Activated CD4-positive, alpha-beta memory T cell treated with anti-CD3 and anti-CD28 coated beads, Interleukin-2, amount 10 ng/mL, durations not matched to agents 7 days and 5 days (primary cell): ENCODE data around the gene DMRTC2. TPM values are rescaled to one million over a fixed set of nuclear protein-coding genes. Genes with fewer than 3 reads are reported as not detected.

Experiments
- CTCF ChIA-PET: fragments of 350-600 bp; sonication (Branson Sonifier 250); formaldehyde crosslinking; loops from one replicate; lab custom pipeline; 2021; ENCODE audit warnings: antibody characterized with exemption, inconsistent platforms; lab: Charles Lee
- POLR2A ChIA-PET: fragments of 350-600 bp; sonication (Branson Sonifier 250); formaldehyde crosslinking; loops from one replicate; lab custom pipeline; 2021; ENCODE audit warnings: antibody characterized with exemption; lab: Charles Lee
- DNase-seq: peaks from one replicate; pipeline ENCODE4 v3.0.0-alpha.2; 2020
- H3K27ac Mint-ChIP-seq: one replicate; pipeline ENCODE4 v1.8.0; 2021; ENCODE audit warnings: mild to moderate bottlenecking, mixed read lengths
- H3K27me3 Mint-ChIP-seq: one replicate; pipeline ENCODE4 v1.8.0; 2021; ENCODE audit warnings: mixed read lengths
- H3K36me3 Mint-ChIP-seq: one replicate; pipeline ENCODE4 v1.8.0; 2021; ENCODE audit warnings: low read depth, mixed read lengths
- H3K4me1 Mint-ChIP-seq: one replicate; pipeline ENCODE4 v1.8.0; 2021; ENCODE audit warnings: mixed read lengths
- H3K4me3 Mint-ChIP-seq: one replicate; pipeline ENCODE4 v1.8.0; 2021; ENCODE audit warnings: mild to moderate bottlenecking, mixed read lengths
- H3K9me3 Mint-ChIP-seq: one replicate; pipeline ENCODE4 v1.8.0; 2021; ENCODE audit warnings: mixed read lengths
- total RNA-seq, 2 experiments: library from RNA; stranded (reverse); gene quantifications; one replicate each; pipeline ENCODE4 v1.2.3, GENCODE V29; 2021

The DMRTC2 gene
- total RNA-seq, 2 experiments from 2014 or later = not detected

DNA sequence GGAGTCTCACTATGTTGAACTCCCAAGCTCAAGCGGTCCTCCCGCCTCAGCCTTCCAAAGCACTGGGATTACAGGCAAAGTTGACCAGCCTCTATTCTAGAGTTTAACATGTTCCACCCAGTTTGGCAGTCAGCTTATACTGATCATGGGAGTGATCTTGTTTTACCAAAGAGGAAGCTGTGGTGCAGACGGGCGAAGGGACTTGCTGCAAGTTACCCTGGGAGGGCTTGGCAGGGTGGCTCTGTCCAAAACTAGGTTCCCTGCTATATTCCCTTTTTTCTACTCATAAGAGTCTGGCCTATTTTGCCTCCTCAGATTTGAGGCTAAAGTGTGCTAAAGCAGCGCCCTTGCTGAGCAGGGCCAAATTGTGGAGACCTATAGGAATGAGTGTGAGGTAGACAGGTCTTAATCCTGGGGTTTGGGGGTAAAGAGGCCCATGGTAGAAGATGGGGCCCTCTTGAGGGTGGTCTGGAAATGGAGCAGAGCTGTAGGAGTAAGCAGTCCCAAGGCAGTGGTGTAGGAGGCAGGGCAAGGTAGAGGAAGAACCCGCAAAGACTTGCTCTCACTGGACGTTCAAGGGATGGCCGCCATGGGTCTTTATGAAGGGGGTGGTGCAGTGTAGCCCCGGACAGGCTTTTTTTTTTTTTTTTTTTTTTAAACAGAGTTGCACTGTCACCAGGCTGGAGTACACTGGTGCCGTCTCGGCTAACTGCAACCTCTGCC is 18.5 kb downstream of the DMRTC2 start:
- CTCF ChIA-PET = interaction anchor here (0.7 to 5.4 kb wide), 7 partner anchors 10 to 96 kb away, joined by 3 to 82 read pairs (median 3); partner anchors contain the start of gene RABAC1
- Mint-ChIP-seq H3K4me1 (peaks cover 71% of the 10 kb centered on the region), H3K4me3 (peak overlapping the region; percentile 82), H3K27ac (peak overlapping the region; percentile 81), H3K36me3 (peaks cover 63% of the 10 kb centered on the region), H3K9me3 (no peaks in the 10 kb centered on the region), H3K27me3 (no peaks in the 10 kb centered on the region)
- POLR2A ChIA-PET = interaction anchor here (0.6 to 16.1 kb wide), 8 partner anchors 10 to 625 kb away, joined by 3 to 384 read pairs (median 4); partner anchors contain the start of genes ARHGEF1 and CD79A
- DNase-seq = no peak

DNA sequence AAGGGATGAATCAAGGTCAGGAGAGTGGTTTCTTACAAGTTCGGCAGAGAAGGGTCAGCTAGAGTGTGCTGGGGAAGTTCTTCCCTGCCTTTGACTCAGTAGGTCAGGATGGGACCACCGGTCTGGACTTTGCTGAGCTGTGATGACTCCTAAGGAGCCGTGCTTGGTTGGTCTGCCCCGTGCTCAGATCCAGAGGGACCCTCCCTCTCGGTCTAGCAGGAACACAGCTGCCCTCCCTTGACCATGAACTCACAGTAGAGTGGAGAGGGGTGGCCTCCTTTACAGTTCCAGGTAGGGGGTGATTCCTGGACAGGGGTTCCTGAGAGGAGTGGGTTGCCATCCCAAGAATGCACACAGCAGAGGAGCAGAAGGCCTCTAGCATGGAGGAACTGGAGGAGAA is 19.5 kb downstream of the DMRTC2 start:
- Mint-ChIP-seq H3K4me1 (peaks cover 76% of the 10 kb centered on the region), H3K9me3 (no peaks in the 10 kb centered on the region)
- POLR2A ChIA-PET = interaction anchor here (0.6 to 16.1 kb wide), 8 partner anchors 9 to 624 kb away, joined by 3 to 384 read pairs (median 4); partner anchors contain the start of genes ARHGEF1 and CD79A

DNA sequence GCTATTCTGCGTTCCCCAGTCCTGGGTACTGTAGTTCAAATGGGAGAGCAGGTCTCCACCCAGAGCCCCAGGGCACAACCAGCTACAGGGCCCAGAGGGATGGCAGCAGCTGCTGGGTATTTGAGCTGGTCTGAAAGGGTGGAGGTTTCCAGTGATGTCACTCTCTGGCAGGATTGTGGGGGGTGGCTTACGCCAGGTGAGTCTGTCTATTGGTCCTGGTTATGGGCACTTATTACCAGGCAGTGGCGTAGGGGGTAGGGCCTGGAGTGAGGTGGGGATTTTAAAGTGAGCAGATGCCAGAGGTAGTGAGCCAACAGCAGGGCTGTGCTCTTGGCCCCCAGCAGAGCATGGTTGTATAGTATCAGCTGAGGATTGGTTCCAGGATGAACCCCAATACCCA is 21.4 kb downstream of the DMRTC2 start:
- H3K4me3 Mint-ChIP-seq = no peak overlapping the region
- H3K27me3 Mint-ChIP-seq = no peaks in the 10 kb centered on the region
- H3K9me3 Mint-ChIP-seq = no peaks in the 10 kb centered on the region
- CTCF ChIA-PET = interaction anchor here (0.7 to 1.0 kb wide), 2 partner anchors 79 to 86 kb away, joined by 3 to 5 read pairs; no protein-coding TSS in a partner anchor
- DNase-seq = no peak
- H3K27ac Mint-ChIP-seq = peak overlapping the region; percentile 58
- peaks cover 79% of the 10 kb centered on the region for H3K36me3 Mint-ChIP-seq
- POLR2A ChIA-PET = interaction anchor here (0.5 to 16.1 kb wide), 4 partner anchors 13 to 29 kb away, joined by 3 to 384 read pairs (median 3); partner anchors contain the start of gene ARHGEF1
- peaks cover 88% of the 10 kb centered on the region for H3K4me1 Mint-ChIP-seq

More for the DNA sequence above, 19.5 kb downstream of the DMRTC2 start:
- CTCF ChIA-PET = interaction anchor here (0.7 to 1.2 kb wide), 4 partner anchors 9 to 111 kb away, joined by 3 to 5 read pairs (median 4); no protein-coding TSS in a partner anchor
- peaks cover 72% of the 10 kb centered on the region for H3K36me3 Mint-ChIP-seq
- no peaks in the 10 kb centered on the region for H3K27me3 Mint-ChIP-seq
- H3K4me3 Mint-ChIP-seq = no peak overlapping the region
- H3K27ac Mint-ChIP-seq = peak overlapping the region; percentile 67
- DNase-seq = no peak

DNA sequence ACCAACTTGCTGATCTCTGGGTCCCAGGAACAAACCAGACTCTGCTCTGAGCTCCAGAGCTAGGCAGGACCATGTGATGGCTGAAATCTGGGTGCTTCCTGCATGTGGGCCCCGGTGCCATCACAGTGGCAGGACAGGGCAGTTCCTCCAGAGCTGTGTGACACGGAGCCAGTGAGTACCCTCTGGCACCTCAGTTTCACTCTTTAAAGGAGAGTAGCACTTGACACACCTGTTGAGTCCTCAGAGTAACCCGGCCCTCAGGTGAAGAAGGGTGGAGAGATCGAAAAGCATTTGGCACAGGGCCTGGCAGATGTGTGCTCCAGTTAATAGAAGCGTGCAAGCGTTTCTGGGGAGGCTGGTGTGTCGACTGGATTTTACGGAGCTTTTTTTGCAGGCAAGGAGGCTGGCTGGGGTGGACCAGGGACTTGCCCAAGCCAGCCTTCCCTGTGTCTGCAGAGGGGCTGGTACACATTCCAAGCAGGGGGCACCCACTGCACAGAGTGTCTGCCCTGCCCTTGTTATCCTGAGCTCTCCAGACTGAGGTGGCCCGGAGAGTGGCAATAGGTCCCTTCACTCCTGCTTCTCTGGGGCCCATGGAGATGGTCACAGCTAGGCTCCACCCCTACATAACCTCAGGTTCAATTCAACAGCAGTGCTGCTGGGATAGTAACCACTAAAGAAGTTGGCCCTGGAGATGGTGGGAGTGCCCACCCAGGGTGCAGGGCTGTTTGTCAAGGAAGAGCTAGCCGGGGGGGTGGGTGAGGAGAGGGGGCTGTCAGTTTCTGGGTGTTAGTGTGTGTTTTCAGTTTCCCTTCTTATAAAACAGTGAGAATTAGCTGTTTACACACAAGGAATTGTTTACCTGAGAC is 23.5 kb downstream of the DMRTC2 start:
- peaks cover 88% of the 10 kb centered on the region for H3K4me1 Mint-ChIP-seq
- POLR2A ChIA-PET = interaction anchor here (0.9 to 16.1 kb wide), 4 partner anchors 6 to 73 kb away, joined by 3 to 384 read pairs (median 114); partner anchors contain the start of genes ARHGEF1 and RPS19
- no peaks in the 10 kb centered on the region for H3K27me3 Mint-ChIP-seq
- no peaks in the 10 kb centered on the region for H3K9me3 Mint-ChIP-seq
- CTCF ChIA-PET = interaction anchor here (0.6 to 1.3 kb wide), 3 partner anchors 8 to 82 kb away, joined by 3 to 4 read pairs (median 3); partner anchors contain the start of gene RPS19
- DNase-seq = no peak
- no peak overlapping the region for H3K4me3 Mint-ChIP-seq
- H3K36me3 Mint-ChIP-seq = peaks cover 76% of the 10 kb centered on the region
- peak overlapping the region; percentile 93 for H3K27ac Mint-ChIP-seq

DNA sequence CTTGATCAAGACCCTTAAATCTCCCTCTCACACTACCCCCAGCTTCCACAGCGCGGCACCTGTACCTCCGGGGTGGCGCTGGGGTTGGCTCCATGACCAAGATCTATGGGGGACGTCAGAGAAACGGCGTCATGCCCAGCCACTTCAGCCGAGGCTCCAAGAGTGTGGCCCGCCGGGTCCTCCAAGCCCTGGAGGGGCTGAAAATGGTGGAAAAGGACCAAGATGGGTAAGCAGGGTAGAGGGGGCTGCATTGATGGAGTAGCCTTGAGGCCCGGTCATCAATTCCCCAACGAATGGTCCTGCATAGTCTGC is 24.1 kb downstream of the DMRTC2 start:
- peaks cover 72% of the 10 kb centered on the region for H3K36me3 Mint-ChIP-seq
- H3K4me1 Mint-ChIP-seq = peaks cover 88% of the 10 kb centered on the region
- H3K27me3 Mint-ChIP-seq = no peaks in the 10 kb centered on the region
- H3K27ac Mint-ChIP-seq = peak overlapping the region; percentile 93
- ChIA-PET POLR2A (interaction anchor here (0.9 to 16.1 kb wide), 4 partner anchors 7 to 72 kb away, joined by 3 to 384 read pairs (median 114); partner anchors contain the start of genes ARHGEF1 and RPS19), CTCF (interaction anchor here (0.7 to 1.3 kb wide), 2 partner anchors 9 to 18 kb away, joined by 3 to 4 read pairs; partner anchors contain the start of gene RPS19)
- no peak for DNase-seq
- H3K4me3 Mint-ChIP-seq = no peak overlapping the region
- no peaks in the 10 kb centered on the region for H3K9me3 Mint-ChIP-seq

DNA sequence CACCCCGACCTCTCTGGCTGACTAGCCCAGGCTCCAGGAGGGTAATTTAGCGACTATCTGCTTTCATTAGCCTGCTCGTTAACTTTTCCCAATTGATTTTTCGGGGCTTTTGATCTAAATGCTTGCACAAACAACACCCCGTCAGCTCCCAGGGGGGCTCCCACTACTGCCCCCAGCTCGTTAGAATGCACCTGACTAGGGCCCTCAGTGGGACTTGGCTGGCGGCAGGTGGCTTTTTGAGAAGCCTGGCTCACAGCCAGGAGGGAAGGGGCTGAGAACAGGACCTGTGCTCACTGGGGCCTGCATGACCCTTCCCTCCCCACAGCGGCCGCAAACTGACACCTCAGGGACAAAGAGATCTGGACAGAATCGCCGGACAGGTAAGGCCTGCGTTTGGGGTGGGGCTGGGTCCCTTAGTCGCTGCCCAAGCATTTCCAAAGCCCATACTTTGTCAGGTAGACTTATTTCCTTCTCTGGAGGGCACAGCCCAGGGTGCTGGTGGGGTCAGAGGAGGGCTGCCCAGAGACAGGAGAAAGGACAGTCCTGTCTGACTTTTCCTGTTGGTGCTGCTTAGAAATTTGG is 24.6 kb downstream of the DMRTC2 start:
- CTCF ChIA-PET = interaction anchor here (0.7 to 7.0 kb wide), 3 partner anchors 8 to 18 kb away, joined by 3 to 82 read pairs (median 4); partner anchors contain the start of gene RPS19
- POLR2A ChIA-PET = interaction anchor here (5.0 to 16.1 kb wide), 3 partner anchors 8 to 77 kb away, joined by 34 to 384 read pairs (median 223); partner anchors contain the start of genes ARHGEF1 and RPS19
- Mint-ChIP-seq H3K27me3 (no peaks in the 10 kb centered on the region), H3K27ac (peak overlapping the region; percentile 93), H3K36me3 (peaks cover 67% of the 10 kb centered on the region), H3K9me3 (no peaks in the 10 kb centered on the region), H3K4me1 (peaks cover 86% of the 10 kb centered on the region), H3K4me3 (no peak overlapping the region)
- DNase-seq = no peak

DNA sequence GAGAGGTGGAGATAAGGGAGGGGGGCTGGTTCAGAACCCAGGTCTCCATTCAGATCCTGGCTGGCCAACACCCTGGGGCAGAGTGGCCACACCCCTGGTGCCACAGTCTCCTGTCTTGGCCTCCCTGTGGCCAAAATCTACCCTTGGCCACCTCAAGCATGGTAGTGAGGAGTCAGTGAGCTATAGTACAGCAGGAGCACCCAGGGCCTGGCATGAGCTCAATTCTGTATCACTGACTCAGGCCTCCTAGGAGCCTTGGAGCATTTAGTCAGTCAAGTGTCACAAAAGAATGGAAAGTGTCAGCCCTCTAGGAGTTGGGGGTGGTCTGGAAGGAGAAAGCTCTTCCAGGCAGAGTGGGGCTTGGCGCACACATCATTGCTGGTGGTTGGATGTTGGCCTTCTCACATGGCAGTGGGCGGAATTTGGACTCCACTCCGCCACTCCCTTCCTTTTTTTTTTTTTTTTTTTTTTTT is 25.6 kb downstream of the DMRTC2 start:
- ChIA-PET POLR2A (interaction anchor here (0.8 to 16.1 kb wide), 7 partner anchors 9 to 88 kb away, joined by 3 to 384 read pairs (median 26); partner anchors contain the start of genes ARHGEF1, RABAC1 and RPS19), CTCF (interaction anchor here (0.8 to 7.0 kb wide), 7 partner anchors 9 to 81 kb away, joined by 3 to 95 read pairs (median 4); partner anchors contain the start of gene RPS19)
- no peaks in the 10 kb centered on the region for H3K27me3 Mint-ChIP-seq

DNA sequence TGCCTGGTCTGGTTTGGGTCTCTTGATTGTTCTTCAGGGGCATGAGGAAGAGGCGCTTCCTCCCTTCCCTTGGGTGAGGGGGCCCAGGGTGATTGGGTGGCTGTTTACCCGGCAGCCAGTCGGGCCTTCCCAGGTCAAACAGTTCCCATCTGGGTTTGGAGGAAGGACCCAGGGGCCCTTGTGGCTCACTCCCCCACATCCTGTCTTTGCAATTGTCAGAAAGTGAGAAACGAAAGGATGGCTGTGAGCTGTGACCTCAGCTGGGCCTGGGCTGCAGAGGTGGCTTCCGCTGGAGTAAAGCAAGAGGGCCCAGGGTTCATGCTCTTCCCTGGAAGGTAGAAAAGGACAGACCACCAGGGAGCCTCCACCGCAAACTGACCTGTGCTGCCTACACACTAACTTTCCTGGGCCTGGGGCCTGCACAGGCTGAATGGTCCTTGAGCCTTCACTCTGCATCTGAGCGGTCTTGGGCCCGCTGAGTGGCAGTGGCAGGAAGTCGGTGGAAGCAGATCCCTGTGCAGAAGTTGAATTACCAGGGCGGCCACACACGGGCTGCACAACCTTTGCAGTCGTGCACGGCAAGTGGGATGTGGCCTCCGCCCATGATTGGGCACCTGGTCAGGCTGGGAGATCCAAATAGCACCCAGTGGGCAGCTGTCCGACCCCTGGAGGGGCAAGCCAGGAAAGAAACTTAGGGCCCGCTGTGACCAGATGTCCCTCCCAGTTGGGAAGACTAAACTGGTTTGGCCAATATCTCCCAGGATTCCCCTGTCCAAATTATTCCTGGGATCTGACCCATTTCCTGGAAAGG is 26.9 kb downstream of the DMRTC2 start:
- POLR2A ChIA-PET = interaction anchor here (0.6 to 16.1 kb wide), 12 partner anchors 10 to 87 kb away, joined by 3 to 384 read pairs (median 7); partner anchors contain the start of genes ARHGEF1, RABAC1 and RPS19
- Mint-ChIP-seq H3K9me3 (no peaks in the 10 kb centered on the region), H3K27me3 (no peaks in the 10 kb centered on the region), H3K4me3 (peak overlapping the region; percentile 38), H3K36me3 (peaks cover 52% of the 10 kb centered on the region), H3K4me1 (peaks cover 88% of the 10 kb centered on the region), H3K27ac (peak overlapping the region; percentile 93)
- peak; percentile 86 for DNase-seq
- CTCF ChIA-PET = interaction anchor here (0.6 to 7.0 kb wide), 13 partner anchors 10 to 1681 kb away, joined by 3 to 95 read pairs (median 6); partner anchors contain the start of genes RABAC1 and RPS19

More for the DNA sequence above, 25.6 kb downstream of the DMRTC2 start:
- Mint-ChIP-seq H3K4me1 (peaks cover 83% of the 10 kb centered on the region), H3K27ac (peak overlapping the region; percentile 93), H3K36me3 (peaks cover 59% of the 10 kb centered on the region), H3K4me3 (no peak overlapping the region), H3K9me3 (no peaks in the 10 kb centered on the region)
- DNase-seq = no peak

DNA sequence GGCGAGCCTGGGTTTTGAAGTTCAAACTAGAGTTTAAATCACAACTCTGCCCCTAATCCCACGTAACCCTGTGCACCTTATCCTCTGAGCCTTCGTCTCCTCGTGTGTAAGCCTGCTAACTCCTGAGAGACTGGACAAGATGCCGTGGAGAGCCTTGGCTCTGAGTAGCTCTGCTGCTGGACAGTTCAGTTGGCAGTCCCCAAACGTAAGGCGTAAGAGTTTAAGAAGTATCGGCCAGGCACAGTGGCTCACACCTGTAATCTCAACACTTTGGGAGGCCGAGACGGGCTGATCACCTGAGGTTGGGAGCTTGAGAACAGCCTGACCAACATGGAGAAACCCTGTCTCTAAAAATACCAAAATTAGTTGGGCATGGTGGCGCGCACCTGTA is 27.5 kb downstream of the DMRTC2 start:
- no peaks in the 10 kb centered on the region for H3K9me3 Mint-ChIP-seq
- ChIA-PET POLR2A (interaction anchor here (1.1 to 16.1 kb wide), 11 partner anchors 10 to 86 kb away, joined by 3 to 384 read pairs (median 11); partner anchors contain the start of genes ARHGEF1, RABAC1 and RPS19), CTCF (interaction anchor here (1.1 to 7.0 kb wide), 12 partner anchors 10 to 163 kb away, joined by 3 to 95 read pairs (median 6); partner anchors contain the start of genes RABAC1 and RPS19)
- H3K4me1 Mint-ChIP-seq = peaks cover 91% of the 10 kb centered on the region
- no peaks in the 10 kb centered on the region for H3K27me3 Mint-ChIP-seq
- H3K4me3 Mint-ChIP-seq = no peak overlapping the region
- H3K36me3 Mint-ChIP-seq = peaks cover 52% of the 10 kb centered on the region
- no peak for DNase-seq
- H3K27ac Mint-ChIP-seq = peak overlapping the region; percentile 93

DNA sequence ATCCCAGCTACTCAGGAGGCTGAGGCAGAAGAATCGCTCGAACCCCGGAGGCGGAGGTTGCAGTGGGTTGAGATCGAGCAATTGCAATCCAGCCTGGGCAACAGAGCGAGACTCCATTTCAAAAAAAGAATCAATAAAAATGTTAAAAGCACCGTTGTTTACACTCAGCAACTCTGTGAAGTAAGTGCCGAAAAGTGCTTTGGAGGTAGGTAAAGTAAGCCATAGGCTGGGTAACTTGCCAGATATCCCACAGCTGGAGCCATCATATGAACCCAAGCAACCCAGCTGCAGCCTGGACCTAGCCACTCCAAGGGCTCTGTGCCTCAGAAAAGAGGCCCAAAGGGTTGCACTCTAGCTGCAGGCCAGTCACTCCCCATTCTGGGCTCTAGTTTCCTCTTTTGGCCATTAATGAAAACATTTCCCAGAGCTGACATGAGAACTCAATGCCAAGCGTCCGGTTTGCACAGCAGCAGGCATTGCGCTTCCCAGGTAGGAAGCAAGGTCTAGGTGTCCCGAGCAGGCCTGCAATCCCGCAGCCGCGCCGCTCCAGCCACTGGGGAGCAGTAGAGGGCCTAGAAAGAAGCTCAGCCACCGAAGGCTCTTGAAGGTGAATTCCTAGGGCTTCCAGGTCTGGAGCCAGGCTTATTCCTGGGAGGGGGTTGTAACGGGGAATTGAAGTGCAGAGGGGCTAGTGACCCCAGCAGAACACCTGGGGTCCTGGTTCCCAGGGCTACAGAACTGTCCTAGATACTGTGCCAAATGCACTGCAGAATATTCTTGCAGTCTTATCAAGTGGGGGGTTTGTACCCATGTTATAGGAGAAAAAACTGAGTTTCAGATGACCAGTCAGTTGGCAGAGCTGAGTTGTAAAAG is 28.2 kb downstream of the DMRTC2 start:
- ChIA-PET CTCF (interaction anchor here (0.8 to 7.0 kb wide), 14 partner anchors 8 to 162 kb away, joined by 3 to 95 read pairs (median 6); partner anchors contain the start of genes RABAC1 and RPS19), POLR2A (interaction anchor here (0.9 to 16.1 kb wide), 12 partner anchors 11 to 85 kb away, joined by 3 to 384 read pairs (median 8); partner anchors contain the start of genes ARHGEF1, RABAC1 and RPS19)
- Mint-ChIP-seq H3K27me3 (no peaks in the 10 kb centered on the region), H3K4me1 (peaks cover 91% of the 10 kb centered on the region), H3K4me3 (no peak overlapping the region), H3K9me3 (no peaks in the 10 kb centered on the region), H3K27ac (peak overlapping the region; percentile 93), H3K36me3 (peaks cover 47% of the 10 kb centered on the region)
- peak; percentile 70 for DNase-seq
